ENCODE results near the gene IGFBP7. TPM values are rescaled to one million over a fixed set of nuclear protein-coding genes. Genes with fewer than 3 reads are reported as not detected.

IGFBP7 gene
- 267 and 1,374 TPM in 2 replicates for total RNA-seq (ENCODE audit: low replicate concordance)

DNA sequence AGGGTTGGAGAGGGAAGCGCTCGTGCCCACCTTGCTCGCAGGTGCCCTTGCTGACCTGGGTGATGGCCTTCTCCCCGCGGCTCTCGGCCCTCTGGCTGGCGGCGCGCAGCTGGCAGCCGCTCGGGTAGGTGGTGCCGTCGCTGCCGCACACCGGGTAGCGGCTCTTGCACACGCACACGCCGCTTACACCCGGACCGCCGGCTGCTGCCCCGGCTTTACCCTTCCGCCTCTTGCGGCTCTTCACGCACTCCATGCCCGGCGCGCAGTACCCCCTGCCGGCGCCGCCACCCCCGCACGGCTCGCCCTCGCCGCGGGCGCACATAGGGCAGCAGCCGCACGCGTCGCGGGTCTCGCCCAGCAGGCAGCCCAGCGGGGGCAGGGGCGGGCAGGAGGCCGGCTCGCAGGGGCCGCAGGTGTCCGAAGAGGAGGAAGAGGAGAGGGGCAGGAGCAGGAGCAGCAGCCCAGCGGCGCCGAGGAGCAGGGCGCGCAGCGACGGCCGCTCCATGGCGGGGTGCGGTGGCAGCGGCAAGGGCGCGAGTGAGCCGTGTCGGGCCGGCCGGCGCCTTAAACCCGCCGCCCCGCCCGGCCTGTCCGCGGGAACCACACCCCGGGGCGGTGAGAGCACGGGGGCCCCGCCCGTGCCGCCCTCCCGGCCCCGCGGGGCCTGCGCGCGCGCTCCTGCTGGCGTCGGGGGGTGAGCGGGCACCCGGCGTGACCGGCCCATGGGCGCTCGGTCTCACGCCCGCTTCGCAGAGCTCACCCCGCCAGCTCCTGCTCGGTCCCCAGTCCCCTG lies at the start of gene IGFBP7:
TSS of gene IGFBP7 (minus strand) at position 539 of the 793 bp plus-strand sequence. CDS start at position 505, 34 bp downstream.

Other genes with a start within 250 kb of the IGFBP7 start
- gene REST, start 202.5 kb downstream of the IGFBP7 start, total RNA-seq (ENCODE audit: low replicate concordance): 9.9 and 24.7 TPM in 2 replicates
- 7.7 and 14.3 TPM in 2 replicates for gene NOA1, start 132.8 kb downstream of the IGFBP7 start, total RNA-seq (ENCODE audit: low replicate concordance)
- gene POLR2B, start 131.5 kb downstream of the IGFBP7 start, total RNA-seq (ENCODE audit: low replicate concordance): 93.5 and 147 TPM in 2 replicates